Esophagus (tissue), 2 donors: ENCODE data around the gene CCL14. TPM values are rescaled to one million over a fixed set of nuclear protein-coding genes. Genes with fewer than 3 reads are reported as not detected.
A peak's percentile ranks its signal among the peaks of the same experiment; 100 is the strongest.
"Not testable (repeated sequence)": the region's sequence is repeated elsewhere in the genome, so short reads cannot be mapped to it uniquely, and the experiment has no call there.

ENCODE experiments used
- H3K27ac ChIP-seq, 2 donors: one replicate each; pipeline ENCODE4 v1.5.1; 2013; ENCODE audit warnings: low read depth in 2 of 2, mild to moderate bottlenecking in 2 of 2, inconsistent platforms in 1 of 2, low read length in 1 of 2, moderate library complexity in 1 of 2
- H3K27me3 ChIP-seq, 2 donors: one replicate each; pipeline ENCODE4 v1.6.1; 2013; ENCODE audit warnings: low read length in 2 of 2, control low read depth in 1 of 2, mild to moderate bottlenecking in 1 of 2; ENCODE audit not compliant: insufficient read depth in 2 of 2, control insufficient read depth in 1 of 2
- H3K36me3 ChIP-seq, 2 donors: one replicate each; pipeline ENCODE4 v1.6.1; 2013; ENCODE audit warnings: low read length in 1 of 2; ENCODE audit not compliant: control insufficient read depth in 2 of 2, insufficient read depth in 2 of 2
- H3K4me1 ChIP-seq, 2 donors: one replicate each; pipeline ENCODE4 v1.6.1; 2013; ENCODE audit warnings: low read length in 1 of 2; ENCODE audit not compliant: control insufficient read depth in 2 of 2, insufficient read depth in 2 of 2
- H3K4me3 ChIP-seq, 2 donors: one replicate each; pipeline ENCODE4 v1.5.1; 2013; ENCODE audit warnings: low read length in 2 of 2, mild to moderate bottlenecking in 2 of 2, low read depth in 1 of 2, moderate library complexity in 1 of 2
- H3K9me3 ChIP-seq, 2 donors: one replicate each; pipeline ENCODE4 v1.6.1; 2013; ENCODE audit warnings: mild to moderate bottlenecking in 2 of 2, low read depth in 1 of 2, low read length in 1 of 2, moderate library complexity in 1 of 2; ENCODE audit not compliant: control insufficient read depth in 2 of 2, insufficient read depth in 1 of 2
- whole genome bisulfite sequencing, 2 donors: extraction: QIAGEN DNeasy Blood & Tissue Kit; methylation state at CpG; one replicate each; pipeline ENCODE4 v1.1.7; 2013; 5-methylcytosine and 5-hydroxymethylcytosine counted together
- polyA plus RNA-seq, 2 donors: library from polyadenylated mRNA; stranded (reverse); fragments of 200-250 nt; gene quantifications; one replicate each; pipeline ENCODE4 v1.2.3, GENCODE V29; 2013
- donor health status: healthy with polysubstance abuse.
- donor health status: Bipolar disorder and iron deficiency.

CCL14 gene
- 10 to 100 TPM; 21.9 to 32.3 TPM for polyA plus RNA-seq

GRCh38 chr17:35986643-35987042 lies at the start of gene CCL14:
Gene CCL14, minus strand, starts transcription at chr17:35986729. Its CDS starts 80 bp downstream, at chr17:35986649.
- WGBS, 2 donors = 79 to 91% methylated on average over 1 of the region's 1 CpG

GRCh38 chr17:36036235-36036634 lies 49.7 kb upstream of the CCL14 start:
- H3K4me3 ChIP-seq = no peak overlapping the region
- H3K27me3 ChIP-seq = no peaks in the 10 kb centered on the region
- no peaks in the 10 kb centered on the region for H3K4me1 ChIP-seq
- H3K27ac ChIP-seq = no peak overlapping the region
- WGBS, 2 donors = 82 to 86% methylated on average over 4 of the region's 4 CpGs
- no peaks in the 10 kb centered on the region for H3K9me3 ChIP-seq
- no peaks in the 10 kb centered on the region for H3K36me3 ChIP-seq

More at GRCh38 chr17:35986643-35987042, at the start of gene CCL14:
- no peaks in the 10 kb centered on the region for H3K27me3 ChIP-seq
- H3K4me3 ChIP-seq = no peak within 1 kb of the TSS
- no peaks in the 10 kb centered on the region for H3K36me3 ChIP-seq
- no peaks in the 10 kb centered on the region for H3K9me3 ChIP-seq
- H3K4me1 ChIP-seq = no peaks in the 10 kb centered on the region
- H3K27ac ChIP-seq = no peak within 1 kb of the TSS

- H3K27me3 ChIP-seq = no peaks in the 10 kb centered on the region
- no peaks in the 10 kb centered on the region for H3K36me3 ChIP-seq
- H3K4me1 ChIP-seq = no peaks in the 10 kb centered on the region
- no peak overlapping the region for H3K27ac ChIP-seq
- WGBS, 2 donors = 37 to 42% methylated on average over 3 of the region's 3 CpGs
- H3K4me3 ChIP-seq = no peak overlapping the region
- H3K9me3 ChIP-seq = no peaks in the 10 kb centered on the region
Observed at GRCh38 chr17:36034127-36034526, 47.6 kb upstream of the CCL14 start.

- 88 to 94% methylated on average over 1 of the region's 1 CpG for WGBS, 2 donors
Observed at GRCh38 chr17:36030956-36031355, 44.4 kb upstream of the CCL14 start.

GRCh38 chr17:36027761-36028160 lies 41.2 kb upstream of the CCL14 start:
- Histone ChIP-seq H3K4me1 (no peaks in the 10 kb centered on the region), H3K27ac (no peak overlapping the region), H3K27me3 (no peaks in the 10 kb centered on the region), H3K36me3 (no peaks in the 10 kb centered on the region), H3K9me3 (no peaks in the 10 kb centered on the region), H3K4me3 (no peak overlapping the region)
- WGBS, 2 donors = 67 to 75% methylated on average over 4 of the region's 4 CpGs

More at GRCh38 chr17:36030956-36031355, 44.4 kb upstream of the CCL14 start:
- H3K27me3 ChIP-seq = no peaks in the 10 kb centered on the region
- no peak overlapping the region for H3K27ac ChIP-seq
- H3K9me3 ChIP-seq = no peaks in the 10 kb centered on the region
- H3K4me3 ChIP-seq = no peak overlapping the region
- H3K4me1 ChIP-seq = no peaks in the 10 kb centered on the region
- H3K36me3 ChIP-seq = no peaks in the 10 kb centered on the region

- 78 to 85% methylated on average over 6 of the region's 6 CpGs for WGBS, 2 donors
- no peaks in the 10 kb centered on the region for H3K9me3 ChIP-seq
- H3K36me3 ChIP-seq = no peaks in the 10 kb centered on the region
- no peak overlapping the region for H3K27ac ChIP-seq
- no peaks in the 10 kb centered on the region for H3K4me1 ChIP-seq
- H3K27me3 ChIP-seq = no peaks in the 10 kb centered on the region
- no peak overlapping the region for H3K4me3 ChIP-seq
Observed at GRCh38 chr17:36024106-36024869, 37.8 kb upstream of the CCL14 start.

GRCh38 chr17:36019423-36019822 lies 32.9 kb upstream of the CCL14 start:
- Histone ChIP-seq H3K4me3 (no peak overlapping the region), H3K27me3 (no peaks in the 10 kb centered on the region), H3K9me3 (peaks cover 0 to 1% of the 10 kb centered on the region in 2 donors), H3K27ac (no peak overlapping the region), H3K4me1 (no peaks in the 10 kb centered on the region), H3K36me3 (no peaks in the 10 kb centered on the region)
- 92% methylated on average over 2 of the region's 2 CpGs for WGBS, 2 donors

GRCh38 chr17:36017799-36018198 lies 31.3 kb upstream of the CCL14 start, which contains the start of gene CCL23:
Gene CCL23, minus strand, starts transcription at chr17:36017972. Its CDS starts 75 bp downstream, at chr17:36017897.
- 47 to 48% methylated on average over 6 of the region's 6 CpGs for WGBS, 2 donors

GRCh38 chr17:36016555-36016954 lies 30.0 kb upstream of the CCL14 start:
- Histone ChIP-seq H3K4me3 (no peak overlapping the region), H3K4me1 (no peaks in the 10 kb centered on the region), H3K27me3 (no peaks in the 10 kb centered on the region), H3K27ac (no peak overlapping the region), H3K36me3 (no peaks in the 10 kb centered on the region), H3K9me3 (peaks cover 0 to 5% of the 10 kb centered on the region in 2 donors)
- WGBS, 2 donors = 87 to 96% methylated on average over 2 of the region's 2 CpGs

More at GRCh38 chr17:36017799-36018198, 31.3 kb upstream of the CCL14 start, which contains the start of gene CCL23:
- H3K27ac ChIP-seq = peak within 1 kb of the TSS in 1 of 2 donors; percentile 40
- no peak within 1 kb of the TSS for H3K4me3 ChIP-seq
- H3K9me3 ChIP-seq = peaks cover 0 to 1% of the 10 kb centered on the region in 2 donors
- no peaks in the 10 kb centered on the region for H3K4me1 ChIP-seq
- H3K36me3 ChIP-seq = no peaks in the 10 kb centered on the region
- H3K27me3 ChIP-seq = no peaks in the 10 kb centered on the region

GRCh38 chr17:36015895-36016294 lies 29.4 kb upstream of the CCL14 start:
- 86 to 88% methylated on average over 4 of the region's 4 CpGs for WGBS, 2 donors
- not testable (repeated sequence) for H3K9me3 ChIP-seq, H3K36me3 ChIP-seq, H3K4me1 ChIP-seq, H3K27me3 ChIP-seq, H3K27ac ChIP-seq, H3K4me3 ChIP-seq
